Measurements from ENCODE around the gene ATP5IF1.

ATP5IF1 gene

GRCh38 chr1:28259252-28259933 is 23.5 kb downstream of the ATP5IF1 start, which contains the start of gene SESN2:
TSS of gene SESN2 (plus strand) at chr1:28259518. CDS start at chr1:28259848, 330 bp downstream.
- Histone ChIP-seq H3K36me3 (ENCODE audit: control insufficient read depth, insufficient read depth, low read length) (no peaks in the 10 kb centered on the region), H3K9ac (ENCODE audit: low read length) (peak within 1 kb of the TSS; percentile 80), H3K4me1 (ENCODE audit: control insufficient read depth, insufficient read depth, low read length) (peaks cover 16% of the 10 kb centered on the region), H3K9me3 (ENCODE audit: control insufficient read depth, low read length) (no peaks in the 10 kb centered on the region), H3K27me3 (ENCODE audit: control insufficient read depth, insufficient read depth, low read length) (no peaks in the 10 kb centered on the region), H3K4me3 (ENCODE audit: low read length) (peak within 1 kb of the TSS; percentile 71)

GRCh38 chr1:28259934-28260802 is 24.2 kb downstream of the ATP5IF1 start:
- no peaks in the 10 kb centered on the region for H3K36me3 ChIP-seq (ENCODE audit: control insufficient read depth, insufficient read depth, low read length)
- H3K9ac ChIP-seq (ENCODE audit: low read length) = peak overlapping the region; percentile 80
- no peaks in the 10 kb centered on the region for H3K9me3 ChIP-seq (ENCODE audit: control insufficient read depth, low read length)
- H3K4me3 ChIP-seq (ENCODE audit: low read length) = peak overlapping the region; percentile 71
- peaks cover 22% of the 10 kb centered on the region for H3K4me1 ChIP-seq (ENCODE audit: control insufficient read depth, insufficient read depth, low read length)
- no peaks in the 10 kb centered on the region for H3K27me3 ChIP-seq (ENCODE audit: control insufficient read depth, insufficient read depth, low read length)

GRCh38 chr1:28260803-28261174 is 24.9 kb downstream of the ATP5IF1 start:
- Histone ChIP-seq H3K9me3 (ENCODE audit: control insufficient read depth, low read length) (no peaks in the 10 kb centered on the region), H3K36me3 (ENCODE audit: control insufficient read depth, insufficient read depth, low read length) (no peaks in the 10 kb centered on the region), H3K4me1 (ENCODE audit: control insufficient read depth, insufficient read depth, low read length) (peaks cover 26% of the 10 kb centered on the region), H3K4me3 (ENCODE audit: low read length) (peak overlapping the region; percentile 32), H3K9ac (ENCODE audit: low read length) (peak overlapping the region; percentile 80), H3K27me3 (ENCODE audit: control insufficient read depth, insufficient read depth, low read length) (no peaks in the 10 kb centered on the region)

- Histone ChIP-seq H3K9ac (ENCODE audit: low read length) (no peak overlapping the region), H3K4me1 (ENCODE audit: control insufficient read depth, insufficient read depth, low read length) (peaks cover 29% of the 10 kb centered on the region), H3K9me3 (ENCODE audit: control insufficient read depth, low read length) (no peaks in the 10 kb centered on the region), H3K27me3 (ENCODE audit: control insufficient read depth, insufficient read depth, low read length) (no peaks in the 10 kb centered on the region), H3K4me3 (ENCODE audit: low read length) (no peak overlapping the region), H3K36me3 (ENCODE audit: control insufficient read depth, insufficient read depth, low read length) (no peaks in the 10 kb centered on the region)
Measured at GRCh38 chr1:28264897-28265296, 29.0 kb downstream of the ATP5IF1 start.

GRCh38 chr1:28265577-28265976 is 29.7 kb downstream of the ATP5IF1 start:
- peaks cover 29% of the 10 kb centered on the region for H3K4me1 ChIP-seq (ENCODE audit: control insufficient read depth, insufficient read depth, low read length)
- H3K27me3 ChIP-seq (ENCODE audit: control insufficient read depth, insufficient read depth, low read length) = no peaks in the 10 kb centered on the region
- H3K4me3 ChIP-seq (ENCODE audit: low read length) = no peak overlapping the region
- no peak overlapping the region for H3K9ac ChIP-seq (ENCODE audit: low read length)
- H3K9me3 ChIP-seq (ENCODE audit: control insufficient read depth, low read length) = no peaks in the 10 kb centered on the region
- H3K36me3 ChIP-seq (ENCODE audit: control insufficient read depth, insufficient read depth, low read length) = no peaks in the 10 kb centered on the region

- Histone ChIP-seq H3K4me1 (ENCODE audit: control insufficient read depth, insufficient read depth, low read length) (peaks cover 19% of the 10 kb centered on the region), H3K36me3 (ENCODE audit: control insufficient read depth, insufficient read depth, low read length) (peaks cover 3% of the 10 kb centered on the region), H3K4me3 (ENCODE audit: low read length) (no peak overlapping the region), H3K27me3 (ENCODE audit: control insufficient read depth, insufficient read depth, low read length) (no peaks in the 10 kb centered on the region), H3K9me3 (ENCODE audit: control insufficient read depth, low read length) (no peaks in the 10 kb centered on the region), H3K9ac (ENCODE audit: low read length) (no peak overlapping the region)
Measured at GRCh38 chr1:28266920-28267322, 31.0 kb downstream of the ATP5IF1 start.

- H3K27me3 ChIP-seq (ENCODE audit: control insufficient read depth, insufficient read depth, low read length) = no peaks in the 10 kb centered on the region
- H3K9me3 ChIP-seq (ENCODE audit: control insufficient read depth, low read length) = no peaks in the 10 kb centered on the region
- peaks cover 19% of the 10 kb centered on the region for H3K4me1 ChIP-seq (ENCODE audit: control insufficient read depth, insufficient read depth, low read length)
- no peak overlapping the region for H3K4me3 ChIP-seq (ENCODE audit: low read length)
- H3K9ac ChIP-seq (ENCODE audit: low read length) = no peak overlapping the region
- peaks cover 7% of the 10 kb centered on the region for H3K36me3 ChIP-seq (ENCODE audit: control insufficient read depth, insufficient read depth, low read length)
Measured at GRCh38 chr1:28267633-28268032, 31.7 kb downstream of the ATP5IF1 start.

GRCh38 chr1:28269529-28269928 is 33.6 kb downstream of the ATP5IF1 start:
- H3K4me1 ChIP-seq (ENCODE audit: control insufficient read depth, insufficient read depth, low read length) = peaks cover 19% of the 10 kb centered on the region
- no peak overlapping the region for H3K4me3 ChIP-seq (ENCODE audit: low read length)
- no peaks in the 10 kb centered on the region for H3K9me3 ChIP-seq (ENCODE audit: control insufficient read depth, low read length)
- H3K36me3 ChIP-seq (ENCODE audit: control insufficient read depth, insufficient read depth, low read length) = peaks cover 11% of the 10 kb centered on the region
- H3K27me3 ChIP-seq (ENCODE audit: control insufficient read depth, insufficient read depth, low read length) = no peaks in the 10 kb centered on the region
- no peak overlapping the region for H3K9ac ChIP-seq (ENCODE audit: low read length)

GRCh38 chr1:28272215-28272852 is 36.4 kb downstream of the ATP5IF1 start:
- no peaks in the 10 kb centered on the region for H3K27me3 ChIP-seq (ENCODE audit: control insufficient read depth, insufficient read depth, low read length)
- no peaks in the 10 kb centered on the region for H3K9me3 ChIP-seq (ENCODE audit: control insufficient read depth, low read length)
- no peak overlapping the region for H3K9ac ChIP-seq (ENCODE audit: low read length)
- peaks cover 14% of the 10 kb centered on the region for H3K36me3 ChIP-seq (ENCODE audit: control insufficient read depth, insufficient read depth, low read length)
- H3K4me1 ChIP-seq (ENCODE audit: control insufficient read depth, insufficient read depth, low read length) = no peaks in the 10 kb centered on the region
- H3K4me3 ChIP-seq (ENCODE audit: low read length) = no peak overlapping the region

GRCh38 chr1:28273216-28273860 is 37.4 kb downstream of the ATP5IF1 start:
- Histone ChIP-seq H3K36me3 (ENCODE audit: control insufficient read depth, insufficient read depth, low read length) (peaks cover 14% of the 10 kb centered on the region), H3K9ac (ENCODE audit: low read length) (no peak overlapping the region), H3K27me3 (ENCODE audit: control insufficient read depth, insufficient read depth, low read length) (no peaks in the 10 kb centered on the region), H3K9me3 (ENCODE audit: control insufficient read depth, low read length) (no peaks in the 10 kb centered on the region), H3K4me1 (ENCODE audit: control insufficient read depth, insufficient read depth, low read length) (no peaks in the 10 kb centered on the region), H3K4me3 (ENCODE audit: low read length) (no peak overlapping the region)

- no peak overlapping the region for H3K9ac ChIP-seq (ENCODE audit: low read length)
- no peak overlapping the region for H3K4me3 ChIP-seq (ENCODE audit: low read length)
- H3K4me1 ChIP-seq (ENCODE audit: control insufficient read depth, insufficient read depth, low read length) = no peaks in the 10 kb centered on the region
- peaks cover 10% of the 10 kb centered on the region for H3K36me3 ChIP-seq (ENCODE audit: control insufficient read depth, insufficient read depth, low read length)
- H3K9me3 ChIP-seq (ENCODE audit: control insufficient read depth, low read length) = no peaks in the 10 kb centered on the region
- no peaks in the 10 kb centered on the region for H3K27me3 ChIP-seq (ENCODE audit: control insufficient read depth, insufficient read depth, low read length)
Measured at GRCh38 chr1:28278763-28279162, 42.8 kb downstream of the ATP5IF1 start.

Data from mucosa of stomach (tissue), 1 donor.